SK-N-SH treated with all-trans-retinoic acid at 6 μM for 48 hours (cell line): ENCODE data around the gene C1QTNF3.

Experiments
- ARNTL ChIP-seq: fragments of 450-650 bp; formaldehyde crosslinking; IDR thresholded peaks from 2 replicates; pipeline ENCODE4 v1.5.0; 2020; ENCODE audit warnings: low read depth, mild to moderate bottlenecking, moderate library complexity, borderline replicate concordance
- CSDC2 ChIP-seq: fragments of 250-450 bp; sonication (Bioruptor Pico); IDR thresholded peaks from 2 replicates; pipeline ENCODE4 v1.5.0; 2020; ENCODE audit warnings: mild to moderate bottlenecking, moderate library complexity
- CSRNP3 ChIP-seq: fragments of 250-450 bp; sonication (Bioruptor Pico); IDR thresholded peaks from 2 replicates; pipeline ENCODE4 v1.5.1; 2021; ENCODE audit warnings: mild to moderate bottlenecking, moderate library complexity
- RARB ChIP-seq: fragments of 250-450 bp; sonication (Bioruptor Pico); IDR thresholded peaks from 2 replicates; pipeline ENCODE4 v1.8.0; 2021; ENCODE audit warnings: mild to moderate bottlenecking, moderate library complexity
- TOX ChIP-seq: fragments of 250-450 bp; sonication (Bioruptor Pico); IDR thresholded peaks from 2 replicates; pipeline ENCODE4 v1.8.0; 2021; ENCODE audit warnings: mild to moderate bottlenecking, moderate library complexity, borderline replicate concordance
- ZFP30 ChIP-seq: fragments of 450-650 bp; formaldehyde crosslinking; IDR thresholded peaks from 2 replicates; pipeline ENCODE4 v1.5.0; 2022; ENCODE audit warnings: mild to moderate bottlenecking, moderate library complexity
- ZNF565 ChIP-seq: fragments of 450-650 bp; formaldehyde crosslinking; conservative IDR thresholded peaks from 2 replicates; pipeline ENCODE4 v1.5.0; 2020; ENCODE audit warnings: low read depth, mild to moderate bottlenecking, moderate library complexity
- TF ChIP-seq, protein P1 (sequence below): fragments of 250-450 bp; sonication (Bioruptor Pico); IDR thresholded peaks from 2 replicates; pipeline ENCODE4 v1.8.0; 2020; ENCODE audit warnings: mild to moderate bottlenecking, moderate library complexity, borderline replicate concordance
- TF ChIP-seq, protein P2 (sequence below): fragments of 250-450 bp; sonication (Bioruptor Pico); IDR thresholded peaks from 2 replicates; pipeline ENCODE4 v1.5.1; 2020; ENCODE audit warnings: low read depth, mild to moderate bottlenecking, moderate library complexity

- TF ChIP-seq ZNF565 (CRISPR knock-in tag) (no peak), CSDC2 (no peak), ARNTL (CRISPR knock-in tag) (no peak), ZFP30 (CRISPR knock-in tag) (no peak), TOX (CRISPR knock-in tag) (no peak), RARB (CRISPR knock-in tag) (no peak), CSRNP3 (no peak)
- TF ChIP-seq, protein P1, sequence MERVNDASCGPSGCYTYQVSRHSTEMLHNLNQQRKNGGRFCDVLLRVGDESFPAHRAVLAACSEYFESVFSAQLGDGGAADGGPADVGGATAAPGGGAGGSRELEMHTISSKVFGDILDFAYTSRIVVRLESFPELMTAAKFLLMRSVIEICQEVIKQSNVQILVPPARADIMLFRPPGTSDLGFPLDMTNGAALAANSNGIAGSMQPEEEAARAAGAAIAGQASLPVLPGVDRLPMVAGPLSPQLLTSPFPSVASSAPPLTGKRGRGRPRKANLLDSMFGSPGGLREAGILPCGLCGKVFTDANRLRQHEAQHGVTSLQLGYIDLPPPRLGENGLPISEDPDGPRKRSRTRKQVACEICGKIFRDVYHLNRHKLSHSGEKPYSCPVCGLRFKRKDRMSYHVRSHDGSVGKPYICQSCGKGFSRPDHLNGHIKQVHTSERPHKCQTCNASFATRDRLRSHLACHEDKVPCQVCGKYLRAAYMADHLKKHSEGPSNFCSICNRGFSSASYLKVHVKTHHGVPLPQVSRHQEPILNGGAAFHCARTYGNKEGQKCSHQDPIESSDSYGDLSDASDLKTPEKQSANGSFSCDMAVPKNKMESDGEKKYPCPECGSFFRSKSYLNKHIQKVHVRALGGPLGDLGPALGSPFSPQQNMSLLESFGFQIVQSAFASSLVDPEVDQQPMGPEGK (CRISPR knock-in tag) = no peak
- TF ChIP-seq, protein P2, sequence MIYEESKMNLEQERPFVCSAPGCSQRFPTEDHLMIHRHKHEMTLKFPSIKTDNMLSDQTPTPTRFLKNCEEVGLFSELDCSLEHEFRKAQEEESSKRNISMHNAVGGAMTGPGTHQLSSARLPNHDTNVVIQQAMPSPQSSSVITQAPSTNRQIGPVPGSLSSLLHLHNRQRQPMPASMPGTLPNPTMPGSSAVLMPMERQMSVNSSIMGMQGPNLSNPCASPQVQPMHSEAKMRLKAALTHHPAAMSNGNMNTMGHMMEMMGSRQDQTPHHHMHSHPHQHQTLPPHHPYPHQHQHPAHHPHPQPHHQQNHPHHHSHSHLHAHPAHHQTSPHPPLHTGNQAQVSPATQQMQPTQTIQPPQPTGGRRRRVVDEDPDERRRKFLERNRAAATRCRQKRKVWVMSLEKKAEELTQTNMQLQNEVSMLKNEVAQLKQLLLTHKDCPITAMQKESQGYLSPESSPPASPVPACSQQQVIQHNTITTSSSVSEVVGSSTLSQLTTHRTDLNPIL (CRISPR knock-in tag) = no peak
Measured at GRCh38 chr5:33980030-33980429, 63.0 kb downstream of the C1QTNF3 start.
